LNCAP (cell line): ENCODE data around the gene RTEL1.

Source experiments
- CTCF ChIP-seq: fragments of 450-650 bp; IDR thresholded peaks from 2 replicates; pipeline ENCODE4 v1.5.1; 2017; ENCODE audit warnings: mild to moderate bottlenecking

The RTEL1 gene

GRCh38 chr20:63675681-63676368, 17.7 kb downstream of the RTEL1 start:
- TF ChIP-seq CTCF, result no peak

- TF ChIP-seq CTCF, result no peak
Observed at GRCh38 chr20:63678071-63678470, 20.0 kb downstream of the RTEL1 start.

- no peak for TF ChIP-seq CTCF
Observed at GRCh38 chr20:63678667-63679465, 20.8 kb downstream of the RTEL1 start.

GRCh38 chr20:63679799-63680305, 21.7 kb downstream of the RTEL1 start:
- TF ChIP-seq CTCF, result no peak

GRCh38 chr20:63680427-63680826, 22.3 kb downstream of the RTEL1 start:
- no peak for TF ChIP-seq CTCF

- TF ChIP-seq CTCF, result no peak
Observed at GRCh38 chr20:63680857-63681608, 22.9 kb downstream of the RTEL1 start.

GRCh38 chr20:63681609-63682142, 23.6 kb downstream of the RTEL1 start:
- TF ChIP-seq CTCF, result no peak
